HL-60 (cell line): ENCODE data around the gene TNNT1.

Source experiments
- GABPA ChIP-seq: IDR thresholded peaks from 2 replicates; pipeline ENCODE4 v1.6.1; 2012; ENCODE audit warnings: low read depth
- POLR2AphosphoS5 ChIP-seq: IDR thresholded peaks from 2 replicates; pipeline ENCODE4 v1.6.1; 2012; ENCODE audit warnings: low read depth
- REST ChIP-seq: IDR thresholded peaks from 2 replicates; pipeline ENCODE4 v1.6.1; 2012; ENCODE audit warnings: low read depth; ENCODE audit not compliant: insufficient replicate concordance
- TF ChIP-seq, protein P1 (sequence below): IDR thresholded peaks from one replicate; pipeline ENCODE4 v1.5.1; 2011; ENCODE audit warnings: low read length, control low read depth, inconsistent platforms; ENCODE audit not compliant: insufficient read depth

DNA sequence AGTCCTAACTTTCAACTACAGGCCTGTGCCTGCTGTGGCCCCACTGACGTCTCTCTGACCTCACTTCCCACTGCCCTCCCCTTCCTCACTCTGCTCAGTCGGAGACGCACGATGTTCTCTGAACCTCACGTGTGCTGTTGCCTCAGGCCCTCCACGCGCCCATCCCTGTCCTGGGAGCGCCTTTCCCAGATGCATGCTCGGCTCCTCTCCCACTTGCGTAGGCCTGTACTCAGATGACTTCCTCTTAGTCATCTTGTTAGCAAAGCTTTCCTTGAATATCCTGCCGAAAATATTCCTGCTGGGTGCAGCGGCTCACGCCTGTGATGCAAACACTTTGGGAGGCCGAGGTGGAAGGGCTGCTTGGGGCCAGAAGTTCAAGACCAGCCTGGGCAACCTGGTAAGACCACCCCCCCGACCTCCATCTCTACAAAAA lies 40.4 kb upstream of the TNNT1 start:
- TF ChIP-seq POLR2AphosphoS5: no peak
- TF ChIP-seq, protein P1, sequence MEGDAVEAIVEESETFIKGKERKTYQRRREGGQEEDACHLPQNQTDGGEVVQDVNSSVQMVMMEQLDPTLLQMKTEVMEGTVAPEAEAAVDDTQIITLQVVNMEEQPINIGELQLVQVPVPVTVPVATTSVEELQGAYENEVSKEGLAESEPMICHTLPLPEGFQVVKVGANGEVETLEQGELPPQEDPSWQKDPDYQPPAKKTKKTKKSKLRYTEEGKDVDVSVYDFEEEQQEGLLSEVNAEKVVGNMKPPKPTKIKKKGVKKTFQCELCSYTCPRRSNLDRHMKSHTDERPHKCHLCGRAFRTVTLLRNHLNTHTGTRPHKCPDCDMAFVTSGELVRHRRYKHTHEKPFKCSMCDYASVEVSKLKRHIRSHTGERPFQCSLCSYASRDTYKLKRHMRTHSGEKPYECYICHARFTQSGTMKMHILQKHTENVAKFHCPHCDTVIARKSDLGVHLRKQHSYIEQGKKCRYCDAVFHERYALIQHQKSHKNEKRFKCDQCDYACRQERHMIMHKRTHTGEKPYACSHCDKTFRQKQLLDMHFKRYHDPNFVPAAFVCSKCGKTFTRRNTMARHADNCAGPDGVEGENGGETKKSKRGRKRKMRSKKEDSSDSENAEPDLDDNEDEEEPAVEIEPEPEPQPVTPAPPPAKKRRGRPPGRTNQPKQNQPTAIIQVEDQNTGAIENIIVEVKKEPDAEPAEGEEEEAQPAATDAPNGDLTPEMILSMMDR: no peak
- no peak for TF ChIP-seq REST
- TF ChIP-seq GABPA: no peak
